HG02642 (cell line): Measurements from ENCODE around the gene GIPC2.
"Not testable (repeated sequence)": the region's sequence is repeated elsewhere in the genome, so short reads cannot be mapped to it uniquely, and the experiment has no call there.

ENCODE experiments used
- ATAC-seq: cut with Tn5 transposase; IDR thresholded peaks from one replicate; pipeline ENCODE4 v1.9.1; 2021; ENCODE audit warnings: mild to moderate bottlenecking; ENCODE audit not compliant: unreplicated experiment, poor library complexity

The GIPC2 gene

DNA sequence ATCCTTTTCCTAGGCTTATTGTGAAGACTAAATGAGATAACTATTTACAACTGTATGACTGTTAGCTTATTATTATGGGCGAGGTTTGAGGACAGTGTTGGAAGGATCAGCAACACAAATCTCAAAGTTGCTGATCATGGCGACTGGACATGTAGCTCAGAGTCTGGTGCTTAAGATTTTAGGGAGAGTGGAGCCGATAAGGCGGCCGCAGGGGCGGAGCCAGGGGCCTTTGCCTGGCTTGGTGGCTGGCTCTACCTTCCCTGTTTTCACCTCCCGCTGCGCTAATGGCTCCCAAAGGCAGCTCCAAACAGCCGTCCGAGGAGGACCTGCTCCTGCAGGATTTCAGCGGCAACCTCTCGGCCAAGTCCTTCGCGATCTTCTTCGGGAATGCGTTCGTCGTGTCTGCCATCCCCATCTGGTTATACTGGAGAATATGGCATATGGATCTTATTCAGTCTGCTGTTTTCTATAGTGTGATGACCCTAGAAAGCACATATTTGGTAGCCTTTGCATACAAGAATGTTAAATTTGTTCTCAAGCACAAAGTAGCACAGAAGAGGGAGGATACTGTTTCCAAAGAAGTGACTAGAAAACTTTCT is 45.5 kb downstream of the GIPC2 start:
- ATAC-seq, result no peak

GRCh38 chr1:78091886-78092285 is 46.1 kb downstream of the GIPC2 start:
- no peak for ATAC-seq

DNA sequence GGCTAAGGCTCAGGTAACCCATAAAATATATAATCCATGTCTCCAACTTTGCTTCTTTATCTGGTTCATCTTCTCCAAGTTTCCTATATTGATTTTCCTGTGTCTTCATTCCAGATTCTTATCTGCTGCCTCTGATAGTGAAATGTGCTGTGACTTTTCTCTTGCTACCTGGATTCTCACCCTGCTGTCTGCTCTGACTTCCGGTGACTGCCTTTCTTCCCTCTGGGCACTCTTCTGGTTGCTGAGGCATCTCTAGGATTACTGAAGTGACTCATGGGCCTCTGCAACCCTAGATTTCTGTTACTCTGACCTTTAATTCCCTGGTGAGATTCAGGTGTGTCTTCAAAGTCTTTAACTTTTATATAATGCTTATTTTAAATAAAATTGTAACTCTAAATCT is 46.9 kb downstream of the GIPC2 start:
- no peak for ATAC-seq

DNA sequence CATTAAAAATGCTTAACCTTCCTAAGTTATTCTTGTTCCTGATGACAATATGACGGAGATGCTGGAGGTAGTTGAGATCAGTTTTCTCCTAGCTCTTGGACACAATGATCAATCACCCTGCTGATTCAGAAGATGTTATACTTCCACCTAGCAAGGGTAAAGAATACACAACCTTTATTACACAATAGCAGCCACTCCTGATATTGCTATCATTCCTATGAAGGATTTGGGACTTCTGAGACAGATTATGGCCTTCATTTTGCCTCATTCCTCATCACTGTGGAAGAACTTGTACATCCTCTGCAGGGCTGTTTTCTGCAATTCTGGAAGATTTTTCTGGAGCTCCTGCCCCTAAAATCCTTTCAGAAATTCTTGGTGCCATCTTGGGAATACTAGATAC is 47.8 kb downstream of the GIPC2 start:
- no peak for ATAC-seq

GRCh38 chr1:78094639-78095038 is 48.9 kb downstream of the GIPC2 start:
- ATAC-seq, result no peak

DNA sequence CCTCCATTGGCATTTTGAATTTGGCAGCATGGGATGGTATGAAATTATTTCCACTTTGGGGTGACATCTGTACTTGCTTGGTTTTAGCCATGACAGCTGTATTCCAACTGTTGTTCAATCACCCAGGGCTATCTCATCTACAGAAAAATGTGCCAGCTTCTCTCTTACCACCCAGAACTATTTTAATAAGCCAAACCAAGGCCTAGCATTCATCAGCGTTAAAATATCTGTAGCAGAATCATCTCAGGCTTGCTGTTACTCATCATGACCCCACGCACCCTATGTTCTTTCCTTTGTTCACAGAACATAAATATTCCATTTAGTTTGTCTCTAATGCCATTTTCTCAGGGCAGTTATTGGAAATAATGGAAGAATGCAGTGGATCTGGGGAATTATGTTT is 49.8 kb downstream of the GIPC2 start:
- ATAC-seq, result no peak

DNA sequence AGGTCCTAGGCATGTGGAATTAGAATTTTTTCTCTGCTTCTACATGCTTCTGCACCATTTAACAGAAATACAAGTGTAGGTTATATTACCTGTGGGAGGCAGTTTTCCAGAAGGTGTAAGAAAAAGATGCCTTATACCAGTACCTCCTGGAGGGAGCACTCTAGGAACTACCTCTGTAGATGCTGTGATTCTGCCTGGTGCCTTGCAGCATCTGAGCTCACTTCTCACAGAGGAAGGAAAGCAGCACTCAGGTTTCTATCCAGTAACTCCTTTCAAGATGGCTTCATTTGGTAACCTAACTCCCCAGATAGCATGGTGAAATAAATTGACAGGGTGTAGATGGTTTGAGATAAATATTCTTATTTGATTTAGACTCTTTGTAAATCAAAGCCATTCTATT is 50.3 kb downstream of the GIPC2 start:
- ATAC-seq, result no peak

DNA sequence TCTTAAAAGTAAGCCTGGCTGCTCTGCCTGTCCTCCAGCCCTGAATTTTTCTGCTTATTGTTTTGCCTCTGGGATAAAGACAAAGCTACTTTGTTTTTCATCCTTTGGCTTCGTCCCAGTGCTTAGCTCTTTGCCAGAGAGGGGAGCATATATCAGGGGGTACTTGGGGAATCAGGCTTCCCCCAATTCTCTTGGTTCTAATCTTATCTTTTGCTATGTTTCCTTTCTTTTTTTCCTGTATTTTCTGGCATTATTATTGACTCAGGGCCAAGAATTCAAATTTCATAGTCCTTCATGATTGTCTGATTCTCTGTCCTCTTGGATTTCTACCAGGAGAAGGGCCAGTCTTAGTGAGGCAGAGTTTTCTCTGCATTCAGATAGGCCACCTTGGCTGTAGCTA is 51.2 kb downstream of the GIPC2 start:
- no peak for ATAC-seq

- ATAC-seq, result no peak
Observed at GRCh38 chr1:78101051-78101450, 55.3 kb downstream of the GIPC2 start.

DNA sequence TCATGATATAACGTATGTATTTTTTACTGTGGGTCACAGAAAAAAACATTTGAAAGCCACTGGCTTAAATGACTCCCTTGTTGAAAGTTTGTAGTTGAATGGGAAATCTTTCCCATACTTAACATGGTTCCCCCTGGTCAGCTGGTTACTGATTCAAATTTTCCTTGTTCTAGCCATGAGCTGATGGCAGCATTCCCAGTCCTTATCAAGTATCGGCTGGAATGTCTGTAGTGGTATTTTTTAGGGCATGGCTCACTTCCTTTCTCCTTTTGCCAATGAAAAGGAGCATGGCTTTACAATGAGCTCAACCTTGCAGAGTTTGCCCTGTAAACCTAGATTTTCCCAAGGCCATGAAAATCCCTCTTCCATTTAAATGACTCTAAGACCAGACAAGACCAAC is 55.7 kb downstream of the GIPC2 start:
- no peak for ATAC-seq

DNA sequence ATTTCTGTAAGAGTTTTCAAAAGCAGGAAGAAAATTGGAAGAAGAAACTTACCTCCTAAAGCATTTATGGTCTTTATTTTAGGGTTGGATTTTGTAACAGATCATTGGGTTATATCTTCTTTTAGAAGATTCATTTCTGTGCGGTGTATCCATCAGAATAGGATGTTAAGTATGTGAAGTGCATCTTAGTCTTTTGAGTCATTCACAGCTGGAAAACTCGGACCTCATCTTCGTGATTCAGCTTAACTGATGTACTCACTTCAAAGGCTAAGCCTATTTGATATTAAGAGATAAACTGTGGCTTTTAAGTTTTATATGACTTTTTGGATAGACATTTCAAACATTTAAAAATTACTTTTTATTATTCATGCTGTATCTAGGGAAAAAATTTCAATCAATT is 56.3 kb downstream of the GIPC2 start:
- ATAC-seq, result no peak

GRCh38 chr1:78102916-78103315 is 57.1 kb downstream of the GIPC2 start:
- ATAC-seq, result no peak

DNA sequence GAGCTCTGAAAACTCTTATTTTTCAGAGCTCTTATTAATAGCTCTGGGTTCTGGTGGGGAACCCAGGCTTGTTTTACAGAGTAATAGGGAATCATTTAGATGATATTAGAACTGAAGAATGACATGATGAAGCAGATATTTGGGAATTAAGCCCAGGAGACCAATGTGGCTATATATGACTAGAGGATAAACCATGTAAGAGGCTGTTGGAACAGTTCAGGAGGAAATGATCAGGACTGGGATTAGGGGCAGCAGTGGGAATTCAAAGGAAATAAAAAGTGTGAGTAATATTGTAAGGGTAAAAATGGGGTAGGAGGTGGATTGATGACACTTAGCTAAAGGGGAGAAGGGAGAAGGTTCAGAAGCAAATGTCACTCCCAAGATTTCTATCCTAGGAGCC is 58.6 kb downstream of the GIPC2 start:
- no peak for ATAC-seq

GRCh38 chr1:78109659-78110058 is 63.9 kb downstream of the GIPC2 start:
- not testable (repeated sequence) for ATAC-seq

DNA sequence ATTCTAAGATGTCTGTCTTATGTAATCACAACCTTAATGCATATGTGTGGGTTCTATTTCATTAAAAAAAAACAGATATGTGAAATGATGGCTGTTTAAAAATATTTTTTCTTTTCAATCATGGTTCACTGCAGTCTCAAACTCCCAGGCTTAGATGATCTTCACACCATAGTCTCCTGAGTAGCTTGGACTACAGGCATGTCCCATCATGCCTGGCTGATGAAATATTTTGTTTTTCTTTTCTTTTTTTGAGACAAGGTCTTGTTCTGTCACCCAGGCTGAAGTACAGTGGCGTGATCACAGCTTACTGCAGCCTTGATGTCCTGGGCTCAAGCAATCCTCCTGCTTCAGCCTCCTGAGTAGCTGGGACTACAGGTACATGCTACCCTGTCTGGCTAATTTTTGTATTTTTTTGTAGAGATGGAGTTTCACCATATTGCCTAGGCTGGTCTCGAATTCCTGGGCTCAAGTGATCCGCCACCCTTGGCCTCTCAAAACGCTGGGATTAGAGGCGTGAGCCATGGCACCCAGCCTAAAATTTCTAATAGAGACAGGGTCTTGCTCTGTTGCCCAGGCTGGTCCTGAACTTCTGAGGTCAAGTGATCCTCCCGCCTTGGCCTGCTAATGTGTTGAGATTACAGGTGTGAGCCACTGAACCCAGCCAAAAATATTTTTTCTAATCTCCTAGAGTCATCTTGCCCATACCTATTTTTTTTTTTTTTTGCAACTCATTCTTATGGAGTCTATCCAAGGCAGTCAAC is 67.6 kb downstream of the GIPC2 start:
- ATAC-seq, result no peak

DNA sequence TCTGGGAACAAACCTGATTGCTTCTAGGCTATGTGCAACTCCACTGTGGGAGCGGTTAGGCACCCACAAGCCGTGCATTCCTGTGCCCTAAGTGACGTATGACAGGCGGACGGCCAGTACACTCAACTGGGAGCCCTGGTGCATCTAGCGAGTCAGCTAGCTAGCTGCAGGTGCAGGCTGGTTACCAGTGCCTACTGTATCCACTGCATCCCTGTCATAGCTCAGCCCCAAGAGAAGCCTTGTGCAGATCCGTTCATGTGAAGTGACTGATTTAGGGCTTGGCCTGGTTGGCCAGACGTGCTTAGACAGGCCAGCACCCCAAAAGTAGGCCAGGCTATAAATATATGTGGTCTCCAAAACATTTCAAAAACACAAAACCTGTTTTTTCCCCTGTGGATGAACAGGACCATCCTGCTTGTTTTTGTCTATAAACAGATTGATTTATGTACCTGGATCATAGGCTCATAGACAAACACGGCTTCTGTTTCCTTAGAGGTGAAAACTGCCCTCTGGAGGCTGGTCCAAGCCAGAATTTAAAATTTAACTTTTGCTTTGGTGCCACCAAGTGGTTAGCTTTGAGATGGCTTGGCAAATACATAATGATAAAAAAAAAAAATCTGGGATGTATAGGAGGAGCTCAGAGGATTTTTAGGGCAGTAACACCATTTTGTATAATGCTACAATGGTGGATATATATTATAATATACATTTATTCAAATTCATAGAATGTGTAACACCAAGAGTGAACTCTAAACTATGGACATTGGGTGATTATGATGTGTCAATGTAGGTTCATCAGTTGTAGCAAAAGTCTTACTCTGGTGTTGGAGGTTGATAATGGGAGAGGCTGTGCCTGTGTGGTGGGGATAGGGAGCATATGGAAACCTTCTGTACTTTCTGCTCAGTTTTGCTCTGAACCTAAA is 68.5 kb downstream of the GIPC2 start:
- peak; percentile 93 for ATAC-seq

GRCh38 chr1:78120485-78120884 is 74.7 kb downstream of the GIPC2 start:
- not testable (repeated sequence) for ATAC-seq

DNA sequence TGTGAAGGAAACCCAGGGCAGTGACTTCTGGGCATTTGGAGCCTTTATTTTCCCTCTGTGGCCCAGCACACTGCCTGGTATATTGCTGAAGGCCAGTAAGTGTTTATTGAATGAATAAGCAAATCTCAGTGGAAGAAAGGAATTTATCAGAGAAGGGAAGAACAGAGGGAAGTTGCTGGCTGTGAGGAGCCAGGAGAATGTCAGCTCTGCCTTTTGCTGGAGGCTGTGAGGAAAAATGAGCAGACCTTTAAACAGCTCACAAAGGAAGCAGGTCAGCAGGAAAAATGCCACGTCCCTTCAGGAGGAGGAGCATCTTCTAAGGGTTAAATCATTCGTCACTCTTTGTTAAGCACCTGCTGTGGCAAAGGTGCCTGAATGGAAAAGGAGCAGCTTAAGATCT is 75.9 kb downstream of the GIPC2 start:
- no peak for ATAC-seq

DNA sequence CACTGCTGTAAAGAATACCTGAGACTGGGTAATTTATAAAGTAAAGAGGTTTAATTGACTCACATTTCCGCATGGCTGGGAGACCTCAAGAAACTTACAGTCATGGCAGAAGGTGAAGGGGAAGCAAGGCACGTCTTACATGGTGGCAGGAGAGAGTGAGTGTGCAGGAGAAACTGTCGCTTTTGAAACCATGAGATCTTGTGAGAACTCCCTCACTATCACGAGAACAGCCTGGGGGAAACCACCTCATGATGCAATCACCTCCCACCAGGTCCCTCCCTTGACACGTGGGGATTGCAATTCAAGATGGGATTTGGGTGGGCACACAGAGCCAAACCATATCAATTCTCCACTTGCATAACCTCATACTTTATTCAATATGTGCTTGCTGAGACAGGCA is 76.6 kb downstream of the GIPC2 start:
- ATAC-seq, result no peak

- ATAC-seq, result no peak
Observed at GRCh38 chr1:78126506-78126905, 80.7 kb downstream of the GIPC2 start.
